MCF 10A (cell line): ENCODE results near the gene PRIMA1. TPM values are rescaled to one million over a fixed set of nuclear protein-coding genes. Genes with fewer than 3 reads are reported as not detected.

ENCODE experiments used
- BruUV-seq: library from RNA; stranded (reverse); fragments of 400-500 nt; replicated peaks from 2 replicates; lab custom pipeline; 2021; lab: Mats Ljungman, UMichigan
- CTCF ChIA-PET: fragments of 300-600 bp; sonication (Branson Sonifier 250); formaldehyde crosslinking; extraction: SDS; loops from one replicate; lab custom pipeline; 2021; ENCODE audit warnings: antibody characterized with exemption, inconsistent platforms; lab: Yijun Ruan, JAX
- POLR2A ChIA-PET: fragments of 300-600, 350-650 bp; sonication (Branson Sonifier 250); formaldehyde crosslinking; extraction: SDS; loops from one replicate; lab custom pipeline; 2020; ENCODE audit warnings: antibody characterized with exemption, inconsistent platforms; lab: Yijun Ruan, JAX
- DNase-seq: peaks from one replicate; pipeline ENCODE4 v3.0.0-alpha.2; 2018; ENCODE audit not compliant: unreplicated experiment
- H3K27ac Mint-ChIP-seq: one replicate; pipeline ENCODE4 v1.8.0; 2022; ENCODE audit warnings: mild to moderate bottlenecking, low read depth, mixed read lengths; ENCODE audit not compliant: unreplicated experiment
- H3K27me3 Mint-ChIP-seq: one replicate; pipeline ENCODE4 v1.8.0; 2022; ENCODE audit warnings: mixed read lengths; ENCODE audit not compliant: insufficient read depth, unreplicated experiment
- H3K36me3 Mint-ChIP-seq: one replicate; pipeline ENCODE4 v1.8.0; 2022; ENCODE audit warnings: mild to moderate bottlenecking, moderate library complexity, mixed read lengths; ENCODE audit not compliant: insufficient read depth, unreplicated experiment
- H3K4me1 Mint-ChIP-seq: one replicate; pipeline ENCODE4 v1.8.0; 2022; ENCODE audit warnings: mixed read lengths; ENCODE audit not compliant: insufficient read depth, unreplicated experiment
- H3K4me3 Mint-ChIP-seq: one replicate; pipeline ENCODE4 v1.8.0; 2022; ENCODE audit warnings: mild to moderate bottlenecking, moderate library complexity, mixed read lengths; ENCODE audit not compliant: unreplicated experiment
- H3K9me3 Mint-ChIP-seq: one replicate; pipeline ENCODE4 v1.8.0; 2022; ENCODE audit warnings: mixed read lengths; ENCODE audit not compliant: unreplicated experiment
- intact Hi-C: fragments of 100-400 bp; cut with micrococcal nuclease; formaldehyde crosslinking; loops from 2 replicates; pipeline ENCODE4 v1.14.1; 2022
- total RNA-seq: library from RNA; stranded (reverse); gene quantifications from 2 replicates; pipeline ENCODE4 v1.2.3, GENCODE V29; 2022
- TF ChIP-seq, protein P1 (sequence below): fragments of 200-600 bp; IDR thresholded peaks from one replicate; pipeline ENCODE4 v1.8.0; 2022; ENCODE audit warnings: antibody characterized with exemption, mild to moderate bottlenecking; ENCODE audit not compliant: unreplicated experiment

The PRIMA1 gene
- total RNA-seq, 1 experiment from 2014 or later = not detected

DNA sequence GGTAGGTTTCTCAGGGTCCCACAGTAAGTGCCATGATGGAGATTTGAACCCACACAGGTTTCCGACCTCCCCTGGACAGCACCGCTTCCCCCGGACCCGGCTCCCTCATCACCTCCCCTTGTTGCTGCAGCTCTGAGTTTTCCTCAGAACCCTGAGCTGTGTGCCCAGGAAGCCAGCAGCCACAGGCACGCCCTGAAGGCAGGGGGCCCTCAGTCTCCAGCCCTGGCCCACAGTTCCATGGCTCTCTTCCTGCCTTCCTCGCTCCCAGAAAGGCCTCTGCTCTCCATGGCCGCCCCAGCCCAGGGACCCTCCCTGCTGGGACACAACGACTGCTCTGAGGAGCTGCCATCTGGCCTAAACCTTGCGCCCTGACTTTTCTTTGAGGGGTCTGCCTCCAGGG is 35.8 kb upstream of the PRIMA1 start:
- Mint-ChIP-seq H3K27ac (no peak overlapping the region), H3K27me3 (peaks cover 20% of the 10 kb centered on the region), H3K4me1 (no peaks in the 10 kb centered on the region), H3K36me3 (no peaks in the 10 kb centered on the region), H3K4me3 (no peak overlapping the region), H3K9me3 (no peaks in the 10 kb centered on the region)
- TF ChIP-seq, protein P1, sequence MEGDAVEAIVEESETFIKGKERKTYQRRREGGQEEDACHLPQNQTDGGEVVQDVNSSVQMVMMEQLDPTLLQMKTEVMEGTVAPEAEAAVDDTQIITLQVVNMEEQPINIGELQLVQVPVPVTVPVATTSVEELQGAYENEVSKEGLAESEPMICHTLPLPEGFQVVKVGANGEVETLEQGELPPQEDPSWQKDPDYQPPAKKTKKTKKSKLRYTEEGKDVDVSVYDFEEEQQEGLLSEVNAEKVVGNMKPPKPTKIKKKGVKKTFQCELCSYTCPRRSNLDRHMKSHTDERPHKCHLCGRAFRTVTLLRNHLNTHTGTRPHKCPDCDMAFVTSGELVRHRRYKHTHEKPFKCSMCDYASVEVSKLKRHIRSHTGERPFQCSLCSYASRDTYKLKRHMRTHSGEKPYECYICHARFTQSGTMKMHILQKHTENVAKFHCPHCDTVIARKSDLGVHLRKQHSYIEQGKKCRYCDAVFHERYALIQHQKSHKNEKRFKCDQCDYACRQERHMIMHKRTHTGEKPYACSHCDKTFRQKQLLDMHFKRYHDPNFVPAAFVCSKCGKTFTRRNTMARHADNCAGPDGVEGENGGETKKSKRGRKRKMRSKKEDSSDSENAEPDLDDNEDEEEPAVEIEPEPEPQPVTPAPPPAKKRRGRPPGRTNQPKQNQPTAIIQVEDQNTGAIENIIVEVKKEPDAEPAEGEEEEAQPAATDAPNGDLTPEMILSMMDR = no peak
- CTCF ChIA-PET = no interaction called here
- no peak for DNase-seq
- intact Hi-C loops = no loop called here
- no TSS peak for BruUV-seq
- POLR2A ChIA-PET = no interaction called here

DNA sequence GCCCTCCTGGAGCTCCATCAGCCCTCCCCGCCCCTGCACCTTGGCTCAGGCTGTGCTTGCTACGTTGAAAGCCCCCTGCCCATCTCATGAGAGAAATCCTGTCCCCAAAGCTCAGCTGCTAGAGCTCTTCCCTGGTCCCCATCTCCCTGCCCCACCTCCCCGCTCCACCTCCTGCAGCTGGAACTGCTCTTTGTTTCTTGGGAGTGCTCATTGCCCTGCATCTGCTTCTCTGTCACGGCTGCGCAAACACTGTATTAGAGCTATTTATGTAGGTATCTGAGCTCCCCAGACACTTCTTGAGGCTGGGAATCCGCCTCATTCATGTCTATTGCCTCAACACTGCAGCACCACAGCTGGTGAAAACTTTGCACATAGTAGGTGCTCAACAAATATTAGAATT is 32.8 kb upstream of the PRIMA1 start:
- ChIA-PET POLR2A (no interaction called here), CTCF (interaction anchor here (2.4 kb wide), 1 partner anchor 21 kb away, joined by 5 read pairs; no protein-coding TSS in a partner anchor)
- no peak overlapping the region for H3K4me3 Mint-ChIP-seq
- H3K36me3 Mint-ChIP-seq = no peaks in the 10 kb centered on the region
- BruUV-seq = no TSS peak
- no peaks in the 10 kb centered on the region for H3K9me3 Mint-ChIP-seq
- peaks cover 32% of the 10 kb centered on the region for H3K27me3 Mint-ChIP-seq
- no peaks in the 10 kb centered on the region for H3K4me1 Mint-ChIP-seq
- TF ChIP-seq, protein P1 = no peak
- intact Hi-C loops = no loop called here
- H3K27ac Mint-ChIP-seq = no peak overlapping the region
- no peak for DNase-seq

DNA sequence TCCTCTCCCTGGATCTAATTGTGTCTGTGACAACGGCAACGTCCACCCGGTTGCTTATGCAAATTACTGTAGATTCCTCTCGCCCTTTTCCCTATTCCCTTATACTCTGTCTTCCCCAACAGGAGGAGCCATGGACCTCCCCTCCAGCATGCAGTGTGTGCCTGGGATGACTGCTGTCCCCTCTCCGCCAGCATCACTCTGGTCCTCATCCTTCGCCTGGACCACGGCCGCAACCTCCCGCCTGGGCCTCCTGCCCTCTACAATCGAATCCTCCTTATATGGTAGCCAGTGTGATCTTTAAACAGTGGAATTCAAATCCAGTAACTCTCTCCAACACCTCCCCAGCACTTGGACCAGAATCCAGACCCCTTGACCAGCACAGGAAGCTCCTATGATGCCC is 30.6 kb upstream of the PRIMA1 start:
- no peaks in the 10 kb centered on the region for H3K36me3 Mint-ChIP-seq
- TF ChIP-seq, protein P1 = no peak
- H3K4me1 Mint-ChIP-seq = no peaks in the 10 kb centered on the region
- H3K27ac Mint-ChIP-seq = no peak overlapping the region
- intact Hi-C loops = no loop called here
- H3K4me3 Mint-ChIP-seq = no peak overlapping the region
- no peak for DNase-seq
- peaks cover 8% of the 10 kb centered on the region for H3K9me3 Mint-ChIP-seq
- ChIA-PET CTCF (no interaction called here), POLR2A (no interaction called here)
- peaks cover 26% of the 10 kb centered on the region for H3K27me3 Mint-ChIP-seq
- no TSS peak for BruUV-seq

DNA sequence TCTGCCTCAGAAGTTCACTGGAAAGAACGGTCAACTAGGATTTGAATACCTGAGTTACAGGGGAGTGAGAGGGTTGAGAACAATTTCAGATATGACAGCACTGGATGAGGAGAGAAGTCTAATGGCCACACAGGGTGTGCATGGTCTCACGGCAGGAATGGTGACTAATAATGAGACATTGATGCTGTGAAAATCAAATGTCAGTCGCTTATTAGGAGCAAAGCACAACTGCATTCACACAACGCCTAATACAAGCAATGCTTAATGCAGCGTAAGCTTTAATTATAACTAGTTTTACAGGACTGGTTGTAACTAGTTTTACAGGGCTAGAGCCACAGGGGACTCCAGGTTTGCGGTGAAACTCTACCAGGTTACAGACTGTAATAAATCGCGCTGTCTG is 23.4 kb upstream of the PRIMA1 start:
- Mint-ChIP-seq H3K27me3 (peaks cover 16% of the 10 kb centered on the region), H3K27ac (no peak overlapping the region), H3K4me3 (no peak overlapping the region), H3K36me3 (peaks cover 4% of the 10 kb centered on the region), H3K4me1 (no peaks in the 10 kb centered on the region), H3K9me3 (peaks cover 16% of the 10 kb centered on the region)
- TF ChIP-seq, protein P1 = no peak
- no peak for DNase-seq
- POLR2A ChIA-PET = no interaction called here
- intact Hi-C loops = no loop called here
- no TSS peak for BruUV-seq
- CTCF ChIA-PET = no interaction called here
